Stimulated activated CD4-positive, alpha-beta T cell treated with anti-CD3 and anti-CD28 coated beads, TNF-alpha, amount 100 ng/mL, for 1 hour (primary cell): Measurements from ENCODE around the gene ZBP1.

Experiments used
- DNase-seq, 3 donors: peaks; one replicate each; pipeline ENCODE4 v3.0.0-alpha.2; 2020; ENCODE audit warnings: low read depth in 3 of 3, low spot score in 1 of 3

ZBP1 gene

DNA sequence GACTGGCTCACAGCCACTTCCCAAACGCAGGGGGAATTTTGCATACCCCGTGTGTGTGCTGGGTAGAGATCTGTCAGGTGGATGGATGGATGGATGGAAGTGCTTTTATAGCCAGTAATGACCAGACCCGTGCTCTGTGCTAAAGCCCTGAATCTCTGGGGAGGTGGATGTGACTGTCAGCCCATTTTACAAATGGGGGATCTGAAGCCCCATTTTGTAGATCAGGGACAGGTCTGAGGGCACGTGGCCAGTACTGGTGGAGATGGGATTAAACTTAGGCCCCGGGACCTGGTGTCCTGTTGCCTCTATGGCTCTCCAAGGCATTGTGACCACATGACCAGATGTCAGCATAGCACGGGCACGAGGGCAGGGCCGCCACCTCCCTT, 38.2 kb upstream of the ZBP1 start:
- no peak for DNase-seq

DNA sequence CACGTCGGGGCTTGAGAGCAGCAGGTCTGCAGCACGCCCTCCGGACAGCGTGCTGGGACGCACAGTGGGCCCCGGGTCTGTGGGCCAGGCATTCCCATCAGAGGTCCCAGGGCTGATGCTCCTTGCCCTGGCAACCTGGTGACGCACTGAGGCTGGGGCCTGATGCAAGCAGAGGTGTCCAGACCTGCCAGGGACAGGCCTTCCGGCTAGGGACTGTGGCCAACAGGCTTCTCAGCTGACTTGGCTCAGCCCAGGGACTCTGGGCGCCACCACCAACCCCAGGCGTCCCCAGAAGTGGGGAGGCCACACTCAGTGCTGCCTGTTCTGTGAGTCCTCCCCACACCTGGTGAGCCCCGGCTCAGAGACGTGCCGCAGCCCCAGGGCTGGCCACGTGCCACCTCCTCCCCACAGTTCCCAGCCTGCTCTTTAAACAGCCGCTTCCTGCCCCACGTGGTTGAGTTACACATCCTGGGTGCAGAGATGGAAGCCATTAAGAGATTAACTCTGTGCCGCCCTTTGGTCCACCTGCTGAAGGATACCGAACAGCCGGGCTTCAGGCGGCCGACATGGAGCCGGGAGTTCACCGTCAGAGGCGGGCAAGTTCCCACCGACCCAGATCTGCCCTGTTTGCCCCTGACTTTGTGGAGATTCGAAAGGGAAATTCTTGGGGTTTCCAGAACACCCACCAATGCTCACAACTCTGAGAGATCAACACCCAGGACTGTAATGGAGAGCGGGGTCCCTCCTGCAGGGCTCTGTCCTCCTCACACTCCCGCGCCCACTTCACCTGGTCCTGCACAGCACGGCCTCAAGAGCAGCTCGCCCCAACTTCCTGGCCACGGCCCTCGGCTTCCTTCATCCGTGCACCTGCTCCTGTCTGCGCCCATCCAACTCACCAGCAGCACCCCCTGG, 37.6 kb upstream of the ZBP1 start:
- peak in 1 of 3 donors; percentile 27 for DNase-seq

DNA sequence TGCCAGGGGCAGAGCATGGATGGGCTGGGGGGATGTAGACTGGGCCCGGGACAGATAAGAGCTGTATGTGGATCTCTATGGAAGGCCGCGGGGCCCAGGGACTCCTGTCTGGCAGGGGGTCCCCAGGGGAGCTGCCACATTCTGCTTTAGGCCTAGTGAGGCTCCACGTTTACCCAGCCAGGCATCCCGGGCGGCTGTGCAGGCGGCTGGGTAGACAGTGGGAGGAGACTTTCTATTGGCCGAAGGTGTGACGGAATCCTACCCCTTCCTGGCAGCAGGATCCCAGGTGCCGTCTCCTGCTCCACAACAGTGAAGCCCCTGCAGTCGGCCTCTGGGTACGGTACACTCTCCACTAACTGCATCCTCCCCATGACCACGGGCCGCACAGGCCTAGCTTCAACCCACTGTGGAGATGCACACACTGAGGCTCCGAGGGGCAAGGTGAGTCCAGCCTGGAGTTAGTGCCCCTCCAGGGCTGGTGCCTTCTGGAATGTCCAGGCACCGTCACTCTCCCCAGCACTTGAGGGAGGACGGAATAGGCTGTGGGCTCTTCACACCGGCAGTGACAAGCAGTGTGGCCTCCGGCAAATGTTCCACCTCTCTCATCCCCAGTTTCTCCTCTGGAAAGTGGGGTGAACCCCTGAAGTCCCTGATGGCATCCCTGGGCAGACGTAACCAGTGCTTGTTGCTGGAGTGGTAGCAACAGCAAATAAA, 36.8 kb upstream of the ZBP1 start:
- no peak for DNase-seq

DNA sequence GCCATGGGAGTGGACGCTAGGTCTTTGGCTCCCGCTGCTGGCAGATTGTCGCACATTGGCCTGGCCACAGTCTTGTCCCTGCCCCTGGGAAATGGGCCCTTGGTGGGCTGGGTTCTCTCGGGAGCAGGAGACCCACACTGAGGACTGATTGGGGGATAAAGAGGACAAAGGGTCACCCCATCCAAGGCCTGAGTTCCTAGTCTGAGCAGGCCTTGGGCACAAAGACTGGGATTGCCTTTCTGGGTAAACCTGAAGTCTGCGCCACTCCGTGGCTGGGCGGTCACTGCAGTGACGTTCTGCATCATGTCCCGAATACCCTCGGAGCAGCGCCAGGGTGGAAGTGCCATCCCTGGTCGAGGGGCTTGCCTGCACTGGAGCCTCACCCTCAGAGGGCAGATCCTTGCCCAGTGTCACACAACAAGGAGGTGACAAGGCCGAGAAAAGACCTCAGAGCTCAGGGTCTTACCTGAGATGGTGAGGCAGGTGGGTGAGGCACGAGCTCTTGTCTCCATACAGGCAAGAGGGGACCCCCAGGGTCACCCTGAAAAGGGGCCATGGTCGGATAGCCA, 36.1 kb upstream of the ZBP1 start:
- no peak for DNase-seq

DNA sequence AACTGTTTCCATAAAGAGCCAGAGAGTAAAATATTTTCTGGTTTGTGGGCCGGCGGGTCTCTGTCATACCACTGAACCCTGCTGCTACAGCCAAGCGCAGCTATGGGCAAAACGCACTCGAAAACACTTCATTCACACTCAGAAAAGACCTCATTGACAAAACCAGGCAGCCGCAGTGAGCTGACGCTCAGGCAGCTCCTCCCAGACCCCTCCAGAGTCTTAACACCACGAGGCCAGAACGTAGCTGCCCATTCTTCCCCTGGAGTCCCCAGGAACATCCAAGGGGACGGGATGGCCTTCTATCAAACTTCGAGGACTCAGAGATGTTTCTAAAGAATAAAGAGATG, 35.6 kb upstream of the ZBP1 start:
- no peak for DNase-seq

DNA sequence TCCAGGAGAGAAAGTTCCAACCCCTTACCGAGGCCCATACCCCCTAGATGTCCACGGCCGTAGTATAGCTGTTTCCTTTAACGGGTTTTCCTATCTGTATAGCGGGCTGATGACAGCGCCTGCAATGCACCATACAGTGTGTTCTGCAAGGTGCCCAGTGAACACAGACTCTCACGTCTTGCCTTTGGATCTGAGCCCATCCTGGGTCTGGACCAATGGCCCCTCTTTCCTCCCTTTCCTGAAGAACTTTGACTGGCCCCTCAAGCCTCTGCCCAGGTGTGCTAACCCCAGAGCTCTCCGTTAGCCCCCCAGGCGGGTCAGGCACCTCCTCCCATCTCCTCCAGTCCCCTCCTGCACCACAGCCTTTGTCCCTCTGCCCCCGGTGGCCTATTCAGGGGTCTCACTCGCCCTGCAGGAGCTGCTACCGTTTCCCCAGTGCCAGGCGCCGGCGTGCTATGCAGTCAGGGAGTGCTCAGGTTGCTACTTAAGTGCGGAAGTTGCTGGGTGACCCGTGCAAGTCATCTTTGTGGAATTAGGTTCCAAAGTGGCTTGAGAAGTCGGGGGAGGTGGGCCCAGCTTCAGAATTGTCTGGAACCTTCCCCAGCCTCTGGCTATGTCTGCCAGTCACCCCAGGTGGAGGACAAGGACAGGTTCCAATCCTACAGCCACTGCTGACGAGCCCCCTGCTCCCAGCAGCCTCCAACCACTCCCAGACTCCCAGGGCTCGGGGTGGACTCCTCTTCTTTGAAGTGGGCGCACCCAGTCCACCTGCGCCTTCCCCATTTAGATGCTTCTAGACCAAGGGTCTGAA, 35.0 kb upstream of the ZBP1 start:
- DNase-seq, result no peak

DNA sequence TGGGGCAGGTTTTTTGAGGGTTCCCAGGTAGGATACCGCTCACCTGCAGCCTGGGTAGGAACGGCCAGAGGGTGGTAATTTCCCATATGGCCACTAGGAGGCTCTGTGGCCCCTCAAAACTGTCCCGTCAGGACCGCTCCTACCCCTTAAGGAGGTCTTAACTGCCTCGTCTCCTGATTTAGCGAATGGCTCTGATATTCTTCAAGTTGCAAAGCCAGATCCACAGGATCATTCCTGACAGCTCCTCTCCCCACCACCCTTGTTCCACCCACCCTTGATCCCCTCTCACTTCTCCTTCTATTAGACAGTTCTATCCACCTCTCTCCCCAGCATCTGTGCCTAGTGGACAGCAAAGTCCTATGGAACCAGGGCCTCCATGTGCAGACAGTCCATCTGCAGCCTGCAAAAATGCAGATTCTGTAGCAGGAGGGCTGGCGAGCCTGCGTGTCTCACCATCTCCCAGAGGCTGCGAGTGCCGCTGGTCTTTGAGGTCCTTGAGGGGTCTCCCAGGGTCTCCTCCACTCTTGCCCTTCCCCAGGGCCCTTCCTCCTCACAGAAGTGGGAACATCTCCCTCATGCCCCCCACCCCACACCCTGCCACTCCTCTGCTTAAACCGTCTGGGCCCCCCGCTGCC, 34.3 kb upstream of the ZBP1 start:
- DNase-seq, result peak; percentile 13 to 43 (median 41)

DNA sequence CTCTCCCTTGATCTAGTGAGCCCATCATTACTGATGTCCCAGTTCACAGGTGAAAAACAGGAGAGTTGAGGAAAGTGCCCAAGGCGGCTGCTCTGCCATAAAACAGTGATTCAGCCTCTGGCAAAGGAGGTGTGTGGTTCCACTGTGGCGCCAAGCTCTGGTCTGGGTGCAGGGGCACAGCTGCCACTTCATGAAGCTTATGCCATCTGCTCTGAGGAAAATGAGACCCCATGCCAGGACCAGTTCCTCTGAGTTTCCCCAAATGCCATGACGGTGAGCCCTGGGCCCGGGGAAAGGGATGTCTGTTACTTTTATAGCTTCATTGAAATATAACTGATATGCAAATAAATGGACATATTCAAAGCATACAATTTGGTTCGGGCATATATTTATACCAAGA, 33.7 kb upstream of the ZBP1 start:
- no peak for DNase-seq

DNA sequence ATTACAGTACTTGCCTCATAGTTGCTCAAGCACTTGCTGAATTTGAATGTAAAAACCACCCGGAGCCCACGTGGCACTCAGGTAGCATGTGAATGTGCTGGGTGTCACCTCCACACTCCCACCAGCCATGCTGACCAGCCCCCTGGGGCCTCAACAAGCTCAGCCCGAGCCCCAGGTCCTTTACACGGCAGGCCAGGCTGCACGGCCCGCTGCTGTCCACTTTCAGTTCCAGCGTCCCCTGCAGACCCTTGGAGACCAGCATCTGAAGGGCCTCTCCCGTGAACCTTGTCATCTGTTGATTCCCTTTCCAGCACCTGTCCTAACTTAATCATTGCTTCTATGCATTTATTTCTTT, 33.3 kb upstream of the ZBP1 start:
- DNase-seq, result no peak

DNA sequence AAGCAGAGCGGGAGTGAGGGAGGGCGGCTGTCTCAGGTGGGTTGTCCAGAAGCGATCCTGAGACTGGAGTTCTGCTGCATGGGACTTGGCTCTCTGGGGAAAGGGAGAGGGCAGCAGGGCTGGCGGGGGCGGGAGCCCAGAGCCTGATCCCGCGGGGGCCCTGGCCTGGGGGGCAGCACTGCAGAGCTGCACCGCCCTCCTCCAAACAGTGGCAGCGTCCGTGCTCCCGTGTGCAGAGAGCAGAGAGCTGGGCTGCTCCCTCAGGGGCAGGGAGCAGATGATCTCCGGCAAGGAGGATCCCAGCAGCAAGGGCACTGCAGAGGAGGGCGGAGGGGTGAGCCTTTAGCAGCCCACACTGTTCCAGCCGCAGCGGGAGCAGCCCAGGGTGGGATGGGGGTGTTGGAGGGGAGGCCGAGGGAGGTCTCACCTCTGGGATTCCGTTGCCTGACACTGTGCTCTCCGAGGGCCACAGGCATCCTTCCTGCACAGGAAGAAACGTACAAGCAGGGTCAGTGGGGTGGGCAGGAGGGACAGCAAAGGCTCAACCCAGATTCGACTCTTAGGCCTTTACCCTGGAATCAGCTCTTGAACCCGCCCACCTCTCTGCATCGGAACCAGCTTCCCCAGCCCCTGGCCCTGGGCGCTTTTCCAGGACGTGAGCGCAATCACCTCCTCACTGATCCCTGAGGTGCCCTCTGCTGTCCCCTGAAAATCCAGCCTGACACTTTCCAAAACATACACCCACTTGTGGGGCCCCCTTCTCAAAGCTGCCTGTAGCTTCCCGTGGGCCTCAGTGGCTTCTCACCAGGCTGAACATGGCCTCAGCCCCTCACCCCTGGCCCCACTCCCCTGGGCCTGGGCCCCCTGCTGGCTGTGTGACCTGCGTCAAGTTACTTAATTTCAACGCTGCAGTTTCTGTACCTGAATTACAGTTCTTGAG, 32.6 kb upstream of the ZBP1 start:
- DNase-seq, result no peak

DNA sequence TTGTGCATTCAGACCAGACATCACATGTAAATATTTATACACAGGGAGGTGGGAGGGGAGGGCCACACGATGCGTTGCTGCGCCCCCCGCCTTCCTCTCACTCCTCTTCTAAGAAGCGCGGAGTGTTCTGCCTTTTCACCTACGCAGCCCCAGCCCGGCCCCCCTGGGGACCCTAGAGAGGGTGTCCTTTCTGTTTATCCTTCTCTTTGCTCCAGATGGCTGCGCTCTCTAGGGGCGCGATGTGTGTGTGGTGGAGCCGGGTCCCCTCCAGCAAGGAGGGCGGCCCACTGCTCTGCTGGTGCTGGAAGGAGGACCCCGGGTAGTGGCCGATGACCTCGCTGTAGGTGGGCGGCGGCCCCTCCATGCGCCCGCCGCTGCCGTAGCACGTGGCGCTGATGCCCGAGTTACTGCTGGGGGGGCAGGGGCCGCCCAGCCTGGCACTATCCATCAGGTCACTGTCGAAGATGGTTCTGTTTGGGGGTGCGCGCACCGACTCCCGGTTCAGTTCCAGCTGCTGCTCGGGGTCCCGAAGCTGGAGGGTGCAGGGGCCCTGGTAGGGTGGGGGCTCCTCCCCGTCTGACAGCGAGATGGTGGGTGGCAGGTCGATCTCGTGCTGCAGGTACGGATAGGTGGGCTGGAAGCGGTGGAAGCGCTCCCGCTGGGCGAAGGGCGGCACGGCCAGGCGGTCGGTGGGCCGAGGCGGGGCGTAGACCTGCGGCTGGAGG, 31.8 kb upstream of the ZBP1 start:
- DNase-seq, result no peak

DNA sequence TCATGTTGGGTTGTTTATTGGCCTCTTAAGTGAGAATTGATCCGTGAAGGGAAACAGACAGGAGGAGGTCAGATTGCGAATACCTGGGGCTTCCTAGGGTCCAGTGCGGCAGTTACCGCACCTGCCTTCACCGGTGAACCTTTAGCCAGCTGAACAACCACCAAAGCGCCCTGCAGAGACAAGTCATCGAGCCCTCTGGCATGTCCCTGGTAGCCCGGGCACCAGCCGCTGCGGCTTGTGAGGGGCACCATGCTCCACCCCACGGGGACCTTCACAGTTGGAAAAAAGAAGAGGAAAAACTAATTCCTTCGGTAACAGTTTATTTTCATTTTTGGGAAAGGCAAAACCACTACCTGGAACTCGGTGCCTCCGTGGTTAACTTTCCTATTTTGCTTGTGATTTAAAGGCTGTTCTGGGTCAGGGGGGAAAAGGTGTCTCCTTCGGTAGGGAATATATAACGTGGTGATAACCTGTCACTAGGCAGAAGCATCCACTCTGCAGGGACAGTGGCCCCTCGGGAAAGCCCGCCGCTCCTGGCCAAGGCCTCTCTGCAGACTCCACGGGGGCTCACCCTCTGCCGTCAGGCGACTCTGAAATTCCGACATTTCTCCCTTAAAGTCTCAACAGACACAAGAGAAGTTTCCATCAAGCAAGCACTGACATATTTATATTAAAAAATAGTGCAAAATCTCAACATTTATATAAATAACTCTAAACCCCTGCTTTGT, 30.7 kb upstream of the ZBP1 start:
- DNase-seq, result no peak

DNA sequence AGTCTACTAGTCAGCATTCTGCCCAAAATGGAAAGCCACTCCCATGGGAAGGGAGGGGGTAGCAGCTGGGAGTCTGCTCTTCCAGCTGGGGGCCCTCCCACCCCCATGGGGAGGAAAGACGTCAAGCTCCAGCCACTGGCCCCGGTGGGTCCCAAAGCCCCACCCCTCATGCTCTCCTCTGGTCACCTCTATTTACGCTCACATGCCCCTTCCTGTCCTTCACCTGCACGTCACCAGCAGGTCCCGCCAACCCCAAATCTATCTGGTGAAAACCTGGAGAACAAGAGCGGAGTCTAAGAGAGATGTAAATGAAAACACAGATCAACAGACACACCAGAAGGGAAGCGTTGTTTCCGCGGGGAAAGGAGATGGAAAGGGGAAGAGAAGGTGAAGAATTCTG, 30.0 kb upstream of the ZBP1 start:
- DNase-seq, result no peak

DNA sequence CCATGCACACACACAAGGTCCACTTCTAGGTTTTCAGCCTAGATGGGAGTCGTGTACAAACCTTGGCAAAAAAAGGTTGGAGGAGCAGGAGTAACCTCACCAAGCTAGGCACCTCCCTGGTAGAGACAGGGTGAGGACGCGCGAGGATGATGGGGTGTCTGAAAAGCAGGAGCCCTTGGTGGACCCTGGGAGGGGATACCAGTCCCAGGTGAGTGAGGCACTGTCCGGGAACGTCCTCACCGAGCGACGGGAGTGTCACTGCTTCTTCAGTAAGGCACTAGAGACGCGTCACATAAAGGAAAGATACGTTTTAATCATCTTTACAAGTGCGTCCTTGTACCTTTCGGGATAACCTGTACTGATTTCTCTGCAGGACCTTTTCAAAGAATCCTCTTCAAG, 29.4 kb upstream of the ZBP1 start:
- DNase-seq, result no peak

DNA sequence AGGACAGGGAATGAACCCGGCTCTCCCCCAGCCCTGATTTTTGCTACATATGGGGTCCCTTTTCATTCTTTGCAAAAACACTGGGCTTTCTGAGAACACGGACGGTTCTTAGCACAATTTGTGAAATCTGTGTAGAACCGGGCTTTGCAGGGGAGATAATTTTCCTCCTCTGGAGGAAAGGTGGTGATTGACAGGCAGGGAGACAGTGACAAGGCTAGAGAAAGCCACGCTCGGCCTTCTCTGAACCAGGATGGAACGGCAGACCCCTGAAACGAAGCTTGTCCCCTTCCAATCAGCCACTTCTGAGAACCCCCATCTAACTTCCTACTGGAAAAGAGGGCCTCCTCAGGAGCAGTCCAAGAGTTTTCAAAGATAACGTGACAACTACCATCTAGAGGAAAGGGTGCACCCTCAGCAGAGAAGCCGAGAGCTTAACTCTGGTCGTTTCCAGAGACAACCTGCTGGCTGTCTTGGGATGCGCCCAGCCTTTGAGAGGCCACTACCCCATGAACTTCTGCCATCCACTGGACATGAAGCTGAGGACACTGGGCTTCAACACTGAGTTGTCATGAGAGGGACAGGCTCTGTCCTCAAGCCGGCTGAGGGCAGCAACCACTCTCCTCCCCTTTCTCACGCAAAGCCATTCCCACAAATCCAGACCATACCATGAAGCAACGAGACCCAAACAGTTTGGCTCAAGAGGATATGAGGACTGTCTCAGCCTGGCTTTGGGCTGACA, 28.8 kb upstream of the ZBP1 start:
- DNase-seq, result no peak

DNA sequence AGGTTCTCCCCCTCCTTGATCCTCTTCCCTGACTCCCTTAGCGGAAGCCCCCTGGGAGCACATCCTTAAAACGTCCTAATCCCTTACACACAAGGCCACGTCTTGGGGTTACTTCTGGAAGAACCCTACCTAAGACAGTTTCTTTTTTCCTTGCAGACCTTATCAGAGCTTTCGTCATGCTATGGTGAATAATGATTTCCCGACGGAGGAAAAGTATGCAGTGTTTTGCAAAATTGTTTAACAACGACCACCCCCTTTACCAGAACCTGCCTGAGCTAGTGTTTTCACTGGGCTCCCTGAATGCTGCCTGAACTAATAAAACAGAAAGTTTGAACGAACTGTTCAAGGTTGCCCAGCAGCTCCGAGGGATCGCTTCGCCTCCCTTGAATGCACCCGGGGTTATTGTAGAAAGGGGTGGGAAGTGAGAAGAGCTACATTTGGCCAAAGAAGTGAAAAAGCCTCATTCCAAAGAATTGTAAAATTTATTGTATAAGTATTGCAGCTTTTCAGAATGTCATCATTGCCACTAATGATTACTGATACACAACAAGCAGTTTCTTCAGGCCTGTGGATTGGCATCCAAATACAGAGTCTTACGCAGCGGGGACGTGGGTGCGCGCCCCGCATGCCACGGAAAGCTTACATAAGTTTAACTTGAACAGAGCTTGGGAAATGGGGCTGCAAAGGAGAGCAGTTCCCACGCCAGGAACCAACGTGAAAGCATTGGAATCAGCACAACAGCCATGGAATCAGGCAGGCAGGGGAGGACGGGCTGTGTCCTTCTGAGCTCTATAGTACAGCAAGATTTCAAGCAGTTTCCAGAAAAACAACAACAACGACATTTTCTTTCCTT, 27.9 kb upstream of the ZBP1 start:
- DNase-seq, result no peak
